H9 (cell line): ENCODE measurements around the gene OR51V1. TPM values are rescaled to one million over a fixed set of nuclear protein-coding genes. Genes with fewer than 3 reads are reported as not detected.

Experiments used
- DNase-seq: peaks from one replicate; pipeline ENCODE4 v3.0.0-alpha.2; 2017
- H2AFZ ChIP-seq: one replicate; pipeline ENCODE4 v1.6.1; 2013; ENCODE audit warnings: mild to moderate bottlenecking, low read length, control low read depth, moderate library complexity
- H2AK5ac ChIP-seq: 2 replicates; pipeline ENCODE4 v1.6.1; 2013; ENCODE audit warnings: low read length, control low read depth, mixed read lengths; ENCODE audit not compliant: insufficient read length
- H2BK120ac ChIP-seq: one replicate; pipeline ENCODE4 v1.6.1; 2013; ENCODE audit warnings: low read depth, mild to moderate bottlenecking, low read length, control low read depth, inconsistent platforms; ENCODE audit not compliant: poor library complexity, severe bottlenecking
- H2BK12ac ChIP-seq: 2 replicates; pipeline ENCODE4 v1.6.1; 2013; ENCODE audit warnings: low read length, control low read depth, mixed read lengths, low read depth; ENCODE audit not compliant: insufficient read length
- H2BK15ac ChIP-seq: 2 replicates; pipeline ENCODE4 v1.6.1; 2013; ENCODE audit warnings: low read depth, low read length, control low read depth
- H2BK20ac ChIP-seq: one replicate; pipeline ENCODE4 v1.6.1; 2013; ENCODE audit warnings: low read depth, mild to moderate bottlenecking, low read length, control low read depth, inconsistent platforms; ENCODE audit not compliant: poor library complexity, severe bottlenecking
- H2BK5ac ChIP-seq: 2 replicates; pipeline ENCODE4 v1.6.1; 2013; ENCODE audit warnings: low read length, control low read depth, mixed read lengths; ENCODE audit not compliant: insufficient read length
- H3K14ac ChIP-seq: 2 replicates; pipeline ENCODE4 v1.6.1; 2013; ENCODE audit warnings: low read length, control low read depth; ENCODE audit not compliant: insufficient read depth
- H3K18ac ChIP-seq: 2 replicates; pipeline ENCODE4 v1.6.1; 2013; ENCODE audit warnings: low read depth, mild to moderate bottlenecking, mixed read lengths, low read length, control low read depth; ENCODE audit not compliant: insufficient read length
- H3K23ac ChIP-seq: 2 replicates; pipeline ENCODE4 v1.6.1; 2013; ENCODE audit warnings: low read length, control low read depth, mixed read lengths, low read depth; ENCODE audit not compliant: insufficient read length
- H3K23me2 ChIP-seq: 2 replicates; pipeline ENCODE4 v1.6.1; 2013; ENCODE audit warnings: low read depth, mild to moderate bottlenecking, mixed read lengths, low read length, control low read depth; ENCODE audit not compliant: insufficient read length, poor library complexity, severe bottlenecking
- H3K27ac ChIP-seq: 2 replicates; pipeline ENCODE4 v1.5.1; 2013; ENCODE audit warnings: low read length, control low read depth, mixed read lengths, low read depth; ENCODE audit not compliant: insufficient read length
- H3K27me3 ChIP-seq: 2 replicates; pipeline ENCODE4 v1.6.1; 2013; ENCODE audit warnings: low read length, control low read depth, inconsistent platforms; ENCODE audit not compliant: insufficient read depth
- H3K4ac ChIP-seq: 2 replicates; pipeline ENCODE4 v1.6.1; 2013; ENCODE audit warnings: low read depth, mild to moderate bottlenecking, control low read depth, inconsistent platforms, low read length, moderate library complexity
- H3K4me1 ChIP-seq: 2 replicates; pipeline ENCODE4 v1.6.1; 2013; ENCODE audit warnings: low read length, control low read depth, inconsistent platforms; ENCODE audit not compliant: insufficient read depth
- H3K4me2 ChIP-seq: 2 replicates; pipeline ENCODE4 v1.6.1; 2013; ENCODE audit warnings: low read length, control low read depth, mixed read lengths; ENCODE audit not compliant: insufficient read length, insufficient read depth
- H3K56ac ChIP-seq: 2 replicates; pipeline ENCODE4 v1.6.1; 2013; ENCODE audit warnings: low read depth, mild to moderate bottlenecking, mixed read lengths, low read length, control low read depth; ENCODE audit not compliant: insufficient read length
- H3K79me1 ChIP-seq: 2 replicates; pipeline ENCODE4 v1.6.1; 2013; ENCODE audit warnings: low read depth, mild to moderate bottlenecking, moderate library complexity, low read length, control low read depth, inconsistent platforms; ENCODE audit not compliant: insufficient read depth, poor library complexity, severe bottlenecking
- H3K79me2 ChIP-seq: 2 replicates; pipeline ENCODE4 v1.6.1; 2013; ENCODE audit warnings: low read length, control low read depth, inconsistent platforms; ENCODE audit not compliant: insufficient read depth
- H3K9ac ChIP-seq: 2 replicates; pipeline ENCODE4 v1.6.1; 2013; ENCODE audit warnings: low read length, control low read depth, mixed read lengths; ENCODE audit not compliant: insufficient read length; ENCODE audit errors: extremely low read depth
- H3K9me3 ChIP-seq: one replicate; pipeline ENCODE4 v1.6.1; 2013; ENCODE audit warnings: low read depth, low read length, inconsistent platforms; ENCODE audit not compliant: control insufficient read depth
- H3T11ph ChIP-seq: one replicate; pipeline ENCODE4 v1.6.1; 2013; ENCODE audit warnings: mild to moderate bottlenecking, low read length, control low read depth, inconsistent platforms
- H4K20me1 ChIP-seq: one replicate; pipeline ENCODE4 v1.6.1; 2013; ENCODE audit not compliant: control insufficient read depth, insufficient read length, insufficient read depth
- H4K5ac ChIP-seq: 2 replicates; pipeline ENCODE4 v1.6.1; 2013; ENCODE audit warnings: low read depth, mild to moderate bottlenecking, mixed read lengths, low read length, control low read depth; ENCODE audit not compliant: insufficient read length
- H4K8ac ChIP-seq: replicated peaks from 2 replicates; pipeline ENCODE4 v1.6.1; 2013; ENCODE audit warnings: low read length, control low read depth, mixed read lengths, low read depth; ENCODE audit not compliant: insufficient read length
- H4K91ac ChIP-seq: 2 replicates; pipeline ENCODE4 v1.6.1; 2013; ENCODE audit warnings: low read depth, mild to moderate bottlenecking, moderate library complexity, mixed read lengths, low read length, control low read depth; ENCODE audit not compliant: insufficient read length
- H3K27ac Mint-ChIP-seq, 3 experiments: 2 replicates in 2 of 3; 3 replicates in 1 of 3; pipeline ENCODE4 v1.8.0; 2020 to 2021; ENCODE audit warnings: mixed read lengths in 3 of 3, mild to moderate bottlenecking in 1 of 3, moderate library complexity in 1 of 3
- H3K27me3 Mint-ChIP-seq: 2 replicates; pipeline ENCODE4 v1.8.0; 2021; ENCODE audit warnings: low read depth, mild to moderate bottlenecking, moderate library complexity, mixed read lengths
- H3K36me3 Mint-ChIP-seq, 3 experiments: 2 replicates in 2 of 3; 3 replicates in 1 of 3; pipeline ENCODE4 v1.8.0; 2020 to 2021; ENCODE audit warnings: low read depth in 3 of 3, mixed read lengths in 3 of 3; ENCODE audit not compliant: insufficient read depth in 1 of 3
- H3K4me1 Mint-ChIP-seq, 2 experiments: 2 replicates each; pipeline ENCODE4 v1.8.0; 2020; ENCODE audit warnings: mixed read lengths in 2 of 2
- H3K4me3 Mint-ChIP-seq, 2 experiments: 2 replicates in 1 of 2; 3 replicates in 1 of 2; pipeline ENCODE4 v1.8.0; 2020 to 2021; ENCODE audit warnings: mild to moderate bottlenecking in 2 of 2, mixed read lengths in 2 of 2, moderate library complexity in 1 of 2
- H3K9me3 Mint-ChIP-seq, 2 experiments: 2 replicates in 1 of 2; 3 replicates in 1 of 2; pipeline ENCODE4 v1.8.0; 2020; ENCODE audit warnings: mild to moderate bottlenecking in 2 of 2, mixed read lengths in 2 of 2, moderate library complexity in 1 of 2
- WGBS: extraction: QIAGEN DNeasy Blood & Tissue Kit; methylation state at CpG from one replicate; pipeline ENCODE4 v1.1.7; 2013; ENCODE audit warnings: missing lambda C conversion rate, low lambda C conversion rate, mixed read lengths; ENCODE audit not compliant: insufficient read length; ENCODE audit errors: extremely low coverage; 5-methylcytosine and 5-hydroxymethylcytosine counted together
- total RNA-seq: library from RNA; stranded (reverse); gene quantifications from 2 replicates; pipeline ENCODE4 v1.2.1, GENCODE V29; 2021
- TF ChIP-seq, protein P1 (sequence below): fragments of 200-600 bp; sonication (generic); conservative IDR thresholded peaks from 3 replicates; pipeline ENCODE4 v1.8.0; 2021; ENCODE audit warnings: antibody characterized with exemption, mild to moderate bottlenecking

Gene OR51V1
- total RNA-seq, 1 experiment from 2014 or later: not detected

DNA sequence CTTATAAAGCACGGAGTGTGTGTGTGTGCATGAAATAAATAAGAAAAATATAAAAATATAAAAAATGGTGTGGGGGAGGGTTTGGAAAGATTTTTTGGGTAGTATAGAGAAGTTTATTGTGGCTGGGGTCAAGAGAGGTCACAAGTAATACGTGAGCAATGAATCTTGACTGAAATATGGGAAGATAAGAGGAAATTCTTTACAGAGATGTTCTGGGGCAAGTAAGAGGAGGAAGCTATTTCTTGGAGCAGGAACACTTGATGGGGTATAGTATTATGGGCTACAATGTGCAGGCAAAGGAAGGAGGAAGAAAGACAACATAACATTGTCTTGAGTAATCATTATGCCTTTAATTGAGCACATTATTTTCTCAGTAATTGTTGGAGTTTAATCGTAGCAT, 31.7 kb upstream of the OR51V1 start:
- no peaks in the 10 kb centered on the region for H4K20me1 ChIP-seq
- no peak overlapping the region for H2AK5ac ChIP-seq
- H3K79me1 ChIP-seq: no peaks in the 10 kb centered on the region
- H3K9me3 Mint-ChIP-seq: no peaks in the 10 kb centered on the region
- no peak overlapping the region for H3T11ph ChIP-seq
- H3K27ac Mint-ChIP-seq: no peak overlapping the region; a peak in 1 of 7 replicates
- TF ChIP-seq, protein P1, sequence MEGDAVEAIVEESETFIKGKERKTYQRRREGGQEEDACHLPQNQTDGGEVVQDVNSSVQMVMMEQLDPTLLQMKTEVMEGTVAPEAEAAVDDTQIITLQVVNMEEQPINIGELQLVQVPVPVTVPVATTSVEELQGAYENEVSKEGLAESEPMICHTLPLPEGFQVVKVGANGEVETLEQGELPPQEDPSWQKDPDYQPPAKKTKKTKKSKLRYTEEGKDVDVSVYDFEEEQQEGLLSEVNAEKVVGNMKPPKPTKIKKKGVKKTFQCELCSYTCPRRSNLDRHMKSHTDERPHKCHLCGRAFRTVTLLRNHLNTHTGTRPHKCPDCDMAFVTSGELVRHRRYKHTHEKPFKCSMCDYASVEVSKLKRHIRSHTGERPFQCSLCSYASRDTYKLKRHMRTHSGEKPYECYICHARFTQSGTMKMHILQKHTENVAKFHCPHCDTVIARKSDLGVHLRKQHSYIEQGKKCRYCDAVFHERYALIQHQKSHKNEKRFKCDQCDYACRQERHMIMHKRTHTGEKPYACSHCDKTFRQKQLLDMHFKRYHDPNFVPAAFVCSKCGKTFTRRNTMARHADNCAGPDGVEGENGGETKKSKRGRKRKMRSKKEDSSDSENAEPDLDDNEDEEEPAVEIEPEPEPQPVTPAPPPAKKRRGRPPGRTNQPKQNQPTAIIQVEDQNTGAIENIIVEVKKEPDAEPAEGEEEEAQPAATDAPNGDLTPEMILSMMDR: no peak
- H3K4me2 ChIP-seq: no peak overlapping the region
- no peaks in the 10 kb centered on the region for H3K4me1 Mint-ChIP-seq
- H3K9me3 ChIP-seq: no peaks in the 10 kb centered on the region
- H2BK20ac ChIP-seq: no peak overlapping the region
- no peak overlapping the region for H3K56ac ChIP-seq
- no peak overlapping the region for H4K91ac ChIP-seq
- no peak overlapping the region for H2AFZ ChIP-seq
- H3K27me3 Mint-ChIP-seq: peaks cover 6% of the 10 kb centered on the region
- H3K23ac ChIP-seq: no peak overlapping the region
- no peak for DNase-seq
- H3K4ac ChIP-seq: no peak overlapping the region
- H3K4me3 Mint-ChIP-seq: no peak overlapping the region
- no peak overlapping the region for H2BK15ac ChIP-seq
- H3K27ac ChIP-seq: no peak overlapping the region
- H2BK12ac ChIP-seq: no peak overlapping the region
- no peaks in the 10 kb centered on the region for H3K4me1 ChIP-seq
- no peak overlapping the region for H2BK5ac ChIP-seq
- H3K27me3 ChIP-seq: no peaks in the 10 kb centered on the region
- H3K79me2 ChIP-seq: no peaks in the 10 kb centered on the region
- no peak overlapping the region for H4K5ac ChIP-seq
- WGBS: 100% methylated on average over 1 of the region's 3 CpGs
- H4K8ac ChIP-seq: no peak overlapping the region
- H3K36me3 Mint-ChIP-seq: no peaks in the 10 kb centered on the region
- H3K9ac ChIP-seq: no peak overlapping the region
- no peak overlapping the region for H2BK120ac ChIP-seq
- no peak overlapping the region for H3K14ac ChIP-seq
- H3K23me2 ChIP-seq: no peaks in the 10 kb centered on the region
- H3K18ac ChIP-seq: no peak overlapping the region
